ENCODE results near the gene SYT11.

- TF ChIP-seq, protein P1, sequence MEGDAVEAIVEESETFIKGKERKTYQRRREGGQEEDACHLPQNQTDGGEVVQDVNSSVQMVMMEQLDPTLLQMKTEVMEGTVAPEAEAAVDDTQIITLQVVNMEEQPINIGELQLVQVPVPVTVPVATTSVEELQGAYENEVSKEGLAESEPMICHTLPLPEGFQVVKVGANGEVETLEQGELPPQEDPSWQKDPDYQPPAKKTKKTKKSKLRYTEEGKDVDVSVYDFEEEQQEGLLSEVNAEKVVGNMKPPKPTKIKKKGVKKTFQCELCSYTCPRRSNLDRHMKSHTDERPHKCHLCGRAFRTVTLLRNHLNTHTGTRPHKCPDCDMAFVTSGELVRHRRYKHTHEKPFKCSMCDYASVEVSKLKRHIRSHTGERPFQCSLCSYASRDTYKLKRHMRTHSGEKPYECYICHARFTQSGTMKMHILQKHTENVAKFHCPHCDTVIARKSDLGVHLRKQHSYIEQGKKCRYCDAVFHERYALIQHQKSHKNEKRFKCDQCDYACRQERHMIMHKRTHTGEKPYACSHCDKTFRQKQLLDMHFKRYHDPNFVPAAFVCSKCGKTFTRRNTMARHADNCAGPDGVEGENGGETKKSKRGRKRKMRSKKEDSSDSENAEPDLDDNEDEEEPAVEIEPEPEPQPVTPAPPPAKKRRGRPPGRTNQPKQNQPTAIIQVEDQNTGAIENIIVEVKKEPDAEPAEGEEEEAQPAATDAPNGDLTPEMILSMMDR (IDR thresholded peaks at IDR 0.05), result no peak
- no peak for TF ChIP-seq POLR2A (IDR thresholded peaks at IDR 0.05)
Observed at GRCh38 chr1:155847823-155848529, 11.4 kb upstream of the SYT11 start.
